GM19324 (cell line): ENCODE measurements around the gene NUDT4.
A peak's percentile ranks its signal among the peaks of the same experiment; 100 is the strongest.

ENCODE experiments used
- ATAC-seq: cut with Tn5 transposase; IDR thresholded peaks from one replicate; pipeline ENCODE4 v1.9.1; 2021; ENCODE audit warnings: mild to moderate bottlenecking, moderate library complexity; ENCODE audit not compliant: unreplicated experiment, low FRiP score

Gene NUDT4

GRCh38 chr12:93377252-93378195, at the start of gene NUDT4:
NUDT4 (plus strand) TSS chr12:93377925; CDS start chr12:93378323, 398 bp downstream.
- ATAC-seq = peak; percentile 81

GRCh38 chr12:93333054-93333453, 44.7 kb upstream of the NUDT4 start:
- ATAC-seq = no peak

GRCh38 chr12:93333828-93334227, 43.9 kb upstream of the NUDT4 start:
- no peak for ATAC-seq

GRCh38 chr12:93335603-93336162, 42.0 kb upstream of the NUDT4 start:
- ATAC-seq = no peak

GRCh38 chr12:93336291-93336741, 41.4 kb upstream of the NUDT4 start:
- ATAC-seq = no peak

GRCh38 chr12:93338598-93338997, 39.1 kb upstream of the NUDT4 start:
- ATAC-seq = no peak

GRCh38 chr12:93339695-93340094, 38.0 kb upstream of the NUDT4 start:
- ATAC-seq = no peak

- no peak for ATAC-seq
Measured at GRCh38 chr12:93341409-93342049, 36.2 kb upstream of the NUDT4 start.

- ATAC-seq = no peak
Measured at GRCh38 chr12:93347054-93347785, 30.5 kb upstream of the NUDT4 start.

GRCh38 chr12:93348575-93349435, 28.9 kb upstream of the NUDT4 start:
- ATAC-seq = no peak

GRCh38 chr12:93351726-93352125, 26.0 kb upstream of the NUDT4 start:
- no peak for ATAC-seq

- ATAC-seq = no peak
Measured at GRCh38 chr12:93352321-93352720, 25.4 kb upstream of the NUDT4 start.

- no peak for ATAC-seq
Measured at GRCh38 chr12:93356214-93356613, 21.5 kb upstream of the NUDT4 start.

GRCh38 chr12:93358058-93358457, 19.7 kb upstream of the NUDT4 start:
- no peak for ATAC-seq

- ATAC-seq = no peak
Measured at GRCh38 chr12:93358821-93359220, 18.9 kb upstream of the NUDT4 start.

GRCh38 chr12:93360688-93361087, 17.0 kb upstream of the NUDT4 start:
- ATAC-seq = no peak

- no peak for ATAC-seq
Measured at GRCh38 chr12:93361151-93361919, 16.4 kb upstream of the NUDT4 start.

- ATAC-seq = no peak
Measured at GRCh38 chr12:93363841-93364297, 13.9 kb upstream of the NUDT4 start.
